Caco-2 (cell line): ENCODE results near the gene PALD1. TPM values are rescaled to one million over a fixed set of nuclear protein-coding genes. Genes with fewer than 3 reads are reported as not detected.

Experiments used
- BruUV-seq: library from RNA; stranded (reverse); fragments of 400-500 nt; replicated peaks from 2 replicates; lab custom pipeline; 2021; lab: Mats Ljungman, UMichigan
- CTCF ChIA-PET: fragments of 300-600 bp; sonication (Branson Sonifier 250); formaldehyde crosslinking; loops from one replicate; lab custom pipeline; 2022; ENCODE audit warnings: antibody characterized with exemption; lab: Charles Lee
- POLR2A ChIA-PET: fragments of 300-600 bp; sonication (Branson Sonifier 250); formaldehyde crosslinking; loops from one replicate; lab custom pipeline; 2022; ENCODE audit warnings: antibody characterized with exemption; lab: Charles Lee
- DNase-seq, 2 experiments: peaks; one replicate each; pipeline versions ENCODE4 v3.0.0 to v3.0.0-alpha.2; 2020 to 2022
- H3K27me3 ChIP-seq: replicated peaks from 2 replicates; pipeline ENCODE4 v1.6.0; 2011; ENCODE audit warnings: low read length; ENCODE audit not compliant: control insufficient read depth, insufficient read depth
- H3K36me3 ChIP-seq: 2 replicates; pipeline ENCODE4 v1.5.1; 2011; ENCODE audit warnings: low read length; ENCODE audit not compliant: control insufficient read depth, insufficient read depth
- H3K4me1 ChIP-seq: fragments of 250-450 bp; sonication (Bioruptor Pico); 2 replicates; pipeline ENCODE4 v1.5.1; 2020; ENCODE audit warnings: mild to moderate bottlenecking
- H3K4me3 ChIP-seq: 2 replicates; pipeline ENCODE4 v1.5.1; 2011; ENCODE audit warnings: low read depth, mild to moderate bottlenecking, control low read depth, low read length
- H3K9me3 ChIP-seq: fragments of 250-450 bp; sonication (Bioruptor Pico); 2 replicates; pipeline ENCODE4 v1.5.1; 2020; ENCODE audit warnings: mild to moderate bottlenecking, moderate library complexity
- H3K27ac Mint-ChIP-seq: one replicate; pipeline ENCODE4 v1.8.0; 2022; ENCODE audit warnings: mixed read lengths; ENCODE audit not compliant: unreplicated experiment
- H3K27me3 Mint-ChIP-seq: one replicate; pipeline ENCODE4 v1.8.0; 2022; ENCODE audit warnings: mixed read lengths; ENCODE audit not compliant: insufficient read depth, unreplicated experiment
- H3K36me3 Mint-ChIP-seq: one replicate; pipeline ENCODE4 v1.8.0; 2022; ENCODE audit warnings: mild to moderate bottlenecking, mixed read lengths; ENCODE audit not compliant: insufficient read depth, unreplicated experiment
- H3K4me1 Mint-ChIP-seq: one replicate; pipeline ENCODE4 v1.8.0; 2022; ENCODE audit warnings: low read depth, mixed read lengths; ENCODE audit not compliant: unreplicated experiment
- H3K4me3 Mint-ChIP-seq: one replicate; pipeline ENCODE4 v1.8.0; 2022; ENCODE audit warnings: mild to moderate bottlenecking, moderate library complexity, mixed read lengths; ENCODE audit not compliant: unreplicated experiment
- H3K9me3 Mint-ChIP-seq: one replicate; pipeline ENCODE4 v1.8.0; 2022; ENCODE audit warnings: mixed read lengths; ENCODE audit not compliant: unreplicated experiment
- intact Hi-C: fragments of 100-400 bp; cut with micrococcal nuclease; formaldehyde crosslinking; loops from one replicate; pipeline ENCODE4 v1.10.0; 2022; ENCODE audit not compliant: unreplicated experiment
- total RNA-seq: library from RNA; stranded (reverse); gene quantifications from 2 replicates; pipeline ENCODE4 v1.2.3, GENCODE V29; 2022
- TF ChIP-seq, protein P1 (sequence below), 2 experiments: fragments of 200-600 bp in 1 of 2; IDR thresholded peaks; 1 replicate in 1 of 2; 2 replicates in 1 of 2; pipeline versions ENCODE4 v1.5.1 to v1.8.0; 2011 to 2022; ENCODE audit warnings: antibody characterized with exemption in 1 of 2, control low read depth in 1 of 2, inconsistent platforms in 1 of 2, low read depth in 1 of 2, low read length in 1 of 2, mild to moderate bottlenecking in 1 of 2, moderate library complexity in 1 of 2; ENCODE audit not compliant: insufficient read depth in 1 of 2, severe bottlenecking in 1 of 2, unreplicated experiment in 1 of 2

The PALD1 gene
- total RNA-seq, 1 experiment from 2014 or later, result 10.3 TPM

DNA sequence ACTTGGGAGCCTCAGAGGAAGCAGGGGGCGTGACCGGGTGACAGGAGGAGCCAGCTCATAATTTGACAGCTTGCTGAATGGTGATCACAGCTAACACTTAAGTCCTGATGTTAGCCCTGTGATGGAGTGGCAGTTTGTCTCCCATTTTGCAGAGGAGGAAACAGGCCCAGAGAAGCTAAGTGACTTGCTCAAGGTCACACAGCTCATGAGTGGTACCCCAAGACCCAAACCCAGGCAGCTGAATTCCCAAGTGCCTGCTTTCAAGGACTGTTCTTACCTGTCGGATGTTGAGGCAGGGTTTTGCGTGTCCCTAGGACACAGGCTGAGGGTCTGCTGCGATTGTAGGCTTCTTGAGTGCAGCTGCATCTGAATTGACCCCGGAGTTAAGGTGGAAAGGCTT lies 51.7 kb downstream of the PALD1 start:
- Mint-ChIP-seq H3K4me3 (no peak overlapping the region), H3K36me3 (no peaks in the 10 kb centered on the region), H3K9me3 (no peaks in the 10 kb centered on the region), H3K27me3 (no peaks in the 10 kb centered on the region), H3K27ac (no peak overlapping the region), H3K4me1 (no peaks in the 10 kb centered on the region)
- Histone ChIP-seq H3K27me3 (no peaks in the 10 kb centered on the region), H3K4me3 (no peak overlapping the region), H3K36me3 (no peaks in the 10 kb centered on the region), H3K4me1 (no peaks in the 10 kb centered on the region), H3K9me3 (no peaks in the 10 kb centered on the region)
- intact Hi-C loops, result no loop called here
- BruUV-seq, result no TSS peak
- ChIA-PET POLR2A (no interaction called here), CTCF (interaction anchor here (1.2 kb wide), 1 partner anchor 100 kb away, joined by 5 read pairs; no protein-coding TSS in a partner anchor)
- TF ChIP-seq, protein P1, sequence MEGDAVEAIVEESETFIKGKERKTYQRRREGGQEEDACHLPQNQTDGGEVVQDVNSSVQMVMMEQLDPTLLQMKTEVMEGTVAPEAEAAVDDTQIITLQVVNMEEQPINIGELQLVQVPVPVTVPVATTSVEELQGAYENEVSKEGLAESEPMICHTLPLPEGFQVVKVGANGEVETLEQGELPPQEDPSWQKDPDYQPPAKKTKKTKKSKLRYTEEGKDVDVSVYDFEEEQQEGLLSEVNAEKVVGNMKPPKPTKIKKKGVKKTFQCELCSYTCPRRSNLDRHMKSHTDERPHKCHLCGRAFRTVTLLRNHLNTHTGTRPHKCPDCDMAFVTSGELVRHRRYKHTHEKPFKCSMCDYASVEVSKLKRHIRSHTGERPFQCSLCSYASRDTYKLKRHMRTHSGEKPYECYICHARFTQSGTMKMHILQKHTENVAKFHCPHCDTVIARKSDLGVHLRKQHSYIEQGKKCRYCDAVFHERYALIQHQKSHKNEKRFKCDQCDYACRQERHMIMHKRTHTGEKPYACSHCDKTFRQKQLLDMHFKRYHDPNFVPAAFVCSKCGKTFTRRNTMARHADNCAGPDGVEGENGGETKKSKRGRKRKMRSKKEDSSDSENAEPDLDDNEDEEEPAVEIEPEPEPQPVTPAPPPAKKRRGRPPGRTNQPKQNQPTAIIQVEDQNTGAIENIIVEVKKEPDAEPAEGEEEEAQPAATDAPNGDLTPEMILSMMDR (IDR thresholded peaks at IDR 0.05; ENCODE audit: insufficient read depth in 1 of 2, low read depth in 1 of 2, low read length in 1 of 2, severe bottlenecking in 1 of 2, unreplicated experiment in 1 of 2), result no peak
- no peak for DNase-seq

DNA sequence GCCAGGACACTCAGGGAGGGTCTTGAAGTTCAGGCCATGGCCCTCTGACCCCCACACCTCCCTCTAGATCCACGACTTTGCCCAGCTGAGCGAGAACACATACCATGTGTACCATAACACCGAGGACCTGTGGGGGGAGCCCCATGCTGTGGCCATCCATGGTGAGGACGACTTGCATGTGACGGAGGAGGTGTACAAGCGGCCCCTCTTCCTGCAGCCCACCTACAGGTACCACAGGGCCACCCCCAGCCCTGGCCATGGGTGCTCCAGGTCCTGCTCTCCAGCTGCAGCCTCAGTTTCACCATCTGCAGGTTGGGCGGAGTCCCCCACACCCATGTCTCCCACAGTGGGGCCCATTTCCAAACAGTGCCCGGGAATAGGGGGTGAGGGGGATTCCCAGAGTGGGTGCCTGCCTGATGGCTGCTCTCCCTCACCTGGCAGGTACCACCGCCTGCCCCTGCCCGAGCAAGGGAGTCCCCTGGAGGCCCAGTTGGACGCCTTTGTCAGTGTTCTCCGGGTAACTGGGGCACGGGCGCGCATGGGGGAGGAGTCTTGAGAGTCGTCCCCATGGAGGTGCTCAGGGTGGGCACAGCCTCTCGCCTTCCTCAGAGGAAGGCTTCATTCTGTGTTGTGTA lies 54.1 kb downstream of the PALD1 start:
- Mint-ChIP-seq H3K36me3 (no peaks in the 10 kb centered on the region), H3K9me3 (no peaks in the 10 kb centered on the region), H3K4me1 (no peaks in the 10 kb centered on the region), H3K27ac (no peak overlapping the region), H3K4me3 (no peak overlapping the region), H3K27me3 (no peaks in the 10 kb centered on the region)
- Histone ChIP-seq H3K4me3 (no peak overlapping the region), H3K4me1 (no peaks in the 10 kb centered on the region), H3K9me3 (no peaks in the 10 kb centered on the region), H3K27me3 (no peaks in the 10 kb centered on the region), H3K36me3 (no peaks in the 10 kb centered on the region)
- POLR2A ChIA-PET, result interaction anchor here (0.6 kb wide), 1 partner anchor 363 kb away, joined by 4 read pairs; the partner anchor contains the start of gene SAR1A
- no TSS peak for BruUV-seq
- TF ChIP-seq, protein P1 (IDR thresholded peaks at IDR 0.05; ENCODE audit: insufficient read depth in 1 of 2, low read depth in 1 of 2, low read length in 1 of 2, severe bottlenecking in 1 of 2, unreplicated experiment in 1 of 2), result peak in 1 of 2 experiments; percentile 13
- CTCF ChIA-PET, result no interaction called here
- intact Hi-C loops, result no loop called here
- no peak for DNase-seq

DNA sequence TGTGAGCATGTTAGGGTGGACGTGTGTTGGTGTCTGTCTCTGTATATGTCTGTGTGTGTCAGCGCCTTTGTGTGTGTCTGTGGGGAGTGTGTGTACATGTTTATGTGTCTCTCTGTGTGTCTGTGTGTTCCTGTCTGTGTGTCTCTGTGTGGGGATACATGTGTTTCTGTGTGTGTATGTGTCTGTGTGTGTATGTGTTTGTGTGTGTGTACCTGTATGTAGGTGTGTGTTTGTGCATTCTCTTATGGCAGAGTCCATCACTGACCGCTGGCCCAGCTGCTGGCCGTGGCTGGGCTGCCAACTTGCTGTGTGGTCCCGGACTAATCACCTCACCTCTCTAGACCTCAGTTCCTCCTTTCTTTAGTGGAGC lies 54.6 kb downstream of the PALD1 start:
- no TSS peak for BruUV-seq
- CTCF ChIA-PET, result no interaction called here
- Histone ChIP-seq H3K9me3 (no peaks in the 10 kb centered on the region), H3K27me3 (no peaks in the 10 kb centered on the region), H3K4me1 (no peaks in the 10 kb centered on the region), H3K4me3 (no peak overlapping the region), H3K36me3 (no peaks in the 10 kb centered on the region)
- H3K4me3 Mint-ChIP-seq, result no peak overlapping the region
- no peaks in the 10 kb centered on the region for H3K9me3 Mint-ChIP-seq
- H3K4me1 Mint-ChIP-seq, result no peaks in the 10 kb centered on the region
- no peak for DNase-seq
- H3K27me3 Mint-ChIP-seq, result no peaks in the 10 kb centered on the region
- TF ChIP-seq, protein P1 (IDR thresholded peaks at IDR 0.05; ENCODE audit: insufficient read depth in 1 of 2, low read depth in 1 of 2, low read length in 1 of 2, severe bottlenecking in 1 of 2, unreplicated experiment in 1 of 2), result no peak
- POLR2A ChIA-PET, result no interaction called here
- no peaks in the 10 kb centered on the region for H3K36me3 Mint-ChIP-seq
- intact Hi-C loops, result no loop called here
- H3K27ac Mint-ChIP-seq, result no peak overlapping the region
